GM03348 (cell line): Measurements from ENCODE around the gene GRM1.

Source experiments
- DNase-seq: peaks from one replicate; pipeline ENCODE4 v3.0.0; 2012; ENCODE audit warnings: low spot score

GRM1 gene

DNA sequence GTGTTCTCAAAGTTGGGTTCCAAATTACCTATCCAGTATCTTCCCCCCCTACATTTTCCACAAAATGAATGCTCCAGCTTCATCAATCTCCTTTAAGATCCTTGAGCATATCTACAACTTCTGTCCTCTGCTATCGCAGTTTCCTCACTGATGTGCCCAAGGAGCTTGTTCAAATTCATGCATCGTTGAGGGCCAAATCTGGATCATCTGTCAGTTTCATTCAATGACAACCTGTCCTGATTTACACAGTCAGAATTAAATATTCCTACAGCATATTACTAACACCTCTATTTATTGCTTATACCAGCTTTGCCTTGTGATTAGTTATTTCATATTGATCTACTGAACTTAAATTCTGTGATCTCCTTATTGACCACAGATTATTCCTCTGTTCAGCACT lies 68.7 kb downstream of the GRM1 start:
- DNase-seq = no peak

- DNase-seq = no peak
These were observed 71.9 kb downstream of the GRM1 start for GRCh38 chr6:146100776-146101175.

DNA sequence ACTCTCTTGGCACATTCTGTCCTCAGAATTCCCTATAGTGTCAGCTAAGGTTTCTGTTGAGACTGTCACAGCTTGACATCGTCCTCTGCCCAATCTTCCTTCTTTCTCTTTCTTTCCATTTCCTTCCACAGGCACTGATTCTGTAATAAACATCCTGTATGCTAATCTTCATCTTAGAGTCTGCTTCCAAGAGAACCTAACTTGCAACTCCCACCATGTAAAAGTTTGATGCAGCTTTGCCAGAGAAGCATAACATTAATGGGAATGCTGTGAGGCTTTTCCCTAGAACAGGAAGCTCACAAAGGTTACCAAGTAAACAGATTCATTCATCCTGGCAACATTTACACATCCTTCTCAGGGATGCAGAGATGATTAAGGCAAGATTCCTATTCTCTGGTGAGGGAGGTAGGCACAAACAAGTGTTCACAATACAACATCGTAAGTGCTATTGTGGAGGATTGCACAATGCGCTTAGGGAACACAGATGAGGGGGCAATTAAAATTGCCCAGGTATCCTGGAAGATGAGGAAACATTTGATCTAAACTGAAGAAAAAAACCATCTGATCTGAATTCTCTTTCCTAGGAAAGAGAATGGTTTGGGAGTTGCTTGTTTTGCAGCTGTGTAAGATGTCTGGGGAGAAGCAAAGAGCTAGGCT lies 74.7 kb downstream of the GRM1 start:
- DNase-seq = no peak

GRCh38 chr6:146106532-146106931 lies 77.7 kb downstream of the GRM1 start:
- DNase-seq = no peak

DNA sequence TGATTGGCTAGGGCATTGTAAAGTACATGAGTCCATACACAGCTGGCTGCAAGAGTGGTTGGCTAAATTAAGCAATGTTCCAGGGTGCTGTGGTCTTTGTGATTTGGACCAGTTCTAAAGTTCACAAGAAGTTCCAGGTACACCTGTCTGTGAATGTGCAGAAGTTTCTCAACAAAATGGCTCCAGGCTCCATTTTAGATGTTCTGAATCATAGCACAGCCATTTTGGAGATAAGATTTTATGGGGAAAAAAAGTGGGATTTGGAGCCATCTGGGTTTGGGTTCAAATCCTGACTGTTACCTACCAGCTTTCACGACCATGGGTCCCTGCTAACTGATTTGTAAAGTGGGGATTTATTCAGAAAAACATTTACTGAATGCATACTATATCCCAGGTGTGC lies 82.1 kb downstream of the GRM1 start:
- DNase-seq = no peak

DNA sequence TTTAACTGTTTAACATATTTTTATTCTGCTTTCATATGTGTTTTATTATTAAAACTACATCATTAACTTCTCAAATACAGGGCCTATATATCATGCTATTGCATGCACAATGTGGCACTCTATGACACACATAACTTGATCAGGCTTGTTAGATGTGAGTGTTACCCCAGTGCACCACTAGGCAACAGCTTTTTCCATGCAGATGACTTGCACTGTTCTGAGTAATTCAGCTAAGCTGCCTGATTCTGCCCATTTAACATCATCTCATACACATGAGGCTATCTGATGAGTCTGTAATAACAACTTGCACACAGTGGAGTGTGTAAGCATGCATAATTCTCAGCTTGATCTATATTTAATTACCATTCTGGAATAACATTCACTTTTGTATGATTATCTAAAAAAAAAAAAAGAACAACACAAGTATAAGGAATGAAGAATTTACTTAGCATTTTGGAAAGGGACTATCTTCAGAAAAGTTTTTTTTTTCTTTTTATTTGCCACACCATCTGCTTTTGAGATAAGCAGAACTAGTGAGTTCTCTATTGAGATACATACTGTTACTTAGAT lies 83.1 kb downstream of the GRM1 start:
- no peak for DNase-seq

- no peak for DNase-seq
These were observed 84.3 kb downstream of the GRM1 start for GRCh38 chr6:146113084-146113623.

DNA sequence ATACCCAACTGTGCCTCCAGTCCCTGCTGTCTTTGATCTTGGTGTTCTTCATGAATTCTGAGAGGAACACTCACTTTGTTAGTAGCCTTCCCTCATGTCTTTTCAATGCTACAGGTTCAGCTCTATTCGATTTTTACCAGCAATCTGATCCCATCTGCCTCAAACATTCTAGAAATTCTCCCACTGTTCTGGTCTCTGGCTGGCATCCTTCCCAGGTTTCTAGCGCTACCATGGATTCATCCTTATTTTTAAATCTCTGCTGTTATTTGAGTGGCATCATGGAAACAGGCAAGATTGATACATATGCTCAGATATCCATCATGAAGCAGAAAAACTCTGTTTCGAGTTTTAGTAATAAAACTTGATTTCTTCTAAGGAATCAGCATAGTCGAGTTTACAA lies 94.8 kb downstream of the GRM1 start:
- no peak for DNase-seq

DNA sequence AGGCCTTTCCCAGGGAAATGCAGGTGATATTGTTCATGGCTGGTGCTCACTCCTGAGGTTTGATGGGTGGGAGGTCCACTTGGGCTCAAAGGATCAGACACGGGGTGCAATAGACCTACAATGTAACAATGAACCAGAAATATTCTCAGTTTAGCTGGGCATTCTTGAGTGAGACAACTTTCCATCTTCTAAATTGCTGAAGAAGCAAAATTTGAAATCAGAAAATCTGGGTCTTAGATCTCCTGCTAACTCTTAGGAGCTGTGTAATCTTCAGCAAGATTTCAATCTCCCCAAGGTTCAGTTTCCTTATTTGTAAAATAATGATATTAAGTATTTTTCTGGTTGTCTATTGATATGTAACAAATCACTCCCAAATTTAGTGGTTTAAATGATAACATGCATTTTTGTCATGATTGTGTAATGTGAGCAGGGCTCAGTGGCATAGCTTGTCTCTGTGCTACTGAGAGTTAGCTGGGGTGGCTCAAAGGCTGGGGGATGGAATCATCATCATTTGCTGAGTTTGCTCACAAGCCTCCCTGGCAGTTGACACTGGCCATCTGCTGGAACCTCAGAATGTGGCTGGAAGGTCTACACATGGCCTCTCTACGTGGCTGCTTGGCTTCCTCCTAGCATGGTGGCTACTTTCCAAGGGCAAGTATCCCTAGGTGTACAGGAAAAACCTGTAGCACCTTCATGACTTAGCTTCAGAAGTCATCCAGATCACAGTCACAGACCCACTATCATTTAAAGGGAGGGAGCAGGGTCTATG lies 98.8 kb downstream of the GRM1 start:
- DNase-seq = no peak

- no peak for DNase-seq
These were observed 105.0 kb downstream of the GRM1 start for GRCh38 chr6:146133866-146134265.

GRCh38 chr6:146135167-146135566 lies 106.3 kb downstream of the GRM1 start:
- no peak for DNase-seq

GRCh38 chr6:146146836-146147235 lies 118.0 kb downstream of the GRM1 start:
- no peak for DNase-seq

GRCh38 chr6:146149770-146150169 lies 120.9 kb downstream of the GRM1 start:
- DNase-seq = no peak

- no peak for DNase-seq
These were observed 124.3 kb downstream of the GRM1 start for GRCh38 chr6:146153040-146153758.

DNA sequence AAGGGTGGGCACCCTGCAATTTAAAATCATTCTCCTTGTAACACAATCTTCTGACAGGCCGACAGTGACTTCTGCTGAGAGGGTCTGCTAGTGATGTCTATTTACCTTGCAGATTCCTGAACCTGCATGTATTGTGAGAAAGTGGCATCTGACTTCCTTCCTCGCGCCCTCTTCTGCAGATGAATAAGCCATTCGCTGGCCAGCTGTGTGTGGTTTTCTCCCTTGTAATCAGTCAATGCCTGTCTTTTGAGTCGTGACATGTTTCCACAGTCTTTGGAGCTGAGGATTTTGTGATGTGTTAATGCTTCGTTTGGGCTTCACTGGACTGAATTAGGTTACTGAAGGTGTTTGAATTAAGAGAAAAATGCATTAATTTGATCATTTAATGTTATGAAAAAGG lies 125.3 kb downstream of the GRM1 start:
- no peak for DNase-seq

GRCh38 chr6:146161664-146162063 lies 132.8 kb downstream of the GRM1 start:
- DNase-seq = no peak

- no peak for DNase-seq
These were observed 141.0 kb downstream of the GRM1 start for GRCh38 chr6:146169872-146170271.

DNA sequence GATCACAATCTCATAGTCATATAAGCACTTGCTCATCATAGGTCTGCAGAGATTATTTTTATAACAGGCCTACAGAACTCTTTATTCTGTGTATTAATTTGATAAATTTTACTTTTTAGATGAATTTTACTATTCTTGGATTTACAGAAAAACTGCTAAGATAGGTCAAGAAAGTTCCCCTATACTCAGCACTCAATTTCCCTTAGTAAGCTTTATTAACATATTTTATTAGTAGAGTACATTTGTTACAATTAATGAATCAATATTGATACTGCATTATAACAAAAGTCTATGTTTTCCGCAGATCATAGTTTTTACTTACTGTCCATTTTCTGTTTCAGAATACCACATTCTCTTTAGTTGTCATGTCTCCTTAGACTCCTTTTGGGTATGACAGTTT lies 148.9 kb downstream of the GRM1 start:
- no peak for DNase-seq

DNA sequence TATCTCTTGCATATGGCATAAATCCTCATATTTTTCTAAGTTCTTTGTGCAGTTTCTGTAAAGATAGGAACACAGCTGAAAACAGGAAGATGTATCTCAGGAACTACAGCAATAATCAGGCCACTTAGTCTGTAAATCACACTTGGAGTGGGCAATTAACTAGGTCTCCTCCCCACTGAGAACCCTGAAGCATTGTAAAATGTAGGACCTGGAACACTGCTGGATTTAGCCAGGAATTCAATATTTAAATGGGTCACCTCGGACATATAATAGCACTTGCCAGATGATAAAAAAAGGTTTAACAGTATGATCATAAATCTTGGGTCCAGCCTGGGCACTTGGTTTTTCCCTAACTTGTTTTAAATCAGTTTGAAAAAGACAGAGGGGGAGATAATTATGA lies 155.0 kb downstream of the GRM1 start:
- no peak for DNase-seq

DNA sequence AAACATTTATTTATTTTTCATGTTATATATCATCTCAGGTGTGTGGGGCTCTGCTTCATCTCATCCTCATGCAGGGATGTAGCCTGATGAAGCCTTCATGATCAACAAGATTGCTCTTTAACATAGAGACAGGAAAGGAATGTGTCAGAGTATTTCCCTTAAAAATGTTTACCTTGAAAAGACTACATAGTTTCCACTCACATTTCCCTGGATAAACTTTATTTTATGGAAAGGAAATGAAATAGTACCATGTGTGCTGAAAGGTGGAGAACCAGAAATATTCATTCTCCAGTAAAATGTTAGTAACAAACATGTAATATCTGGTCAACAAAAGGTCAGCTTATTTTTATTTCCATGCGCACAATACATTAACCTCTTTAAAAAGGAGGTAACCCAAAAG lies 155.8 kb downstream of the GRM1 start:
- no peak for DNase-seq

GRCh38 chr6:146189131-146189530 lies 160.3 kb downstream of the GRM1 start:
- no peak for DNase-seq

- no peak for DNase-seq
These were observed 161.7 kb downstream of the GRM1 start for GRCh38 chr6:146190581-146190980.

GRCh38 chr6:146191166-146191565 lies 162.3 kb downstream of the GRM1 start:
- no peak for DNase-seq
